ENCODE results near the gene MICAL2.

Gene MICAL2

DNA sequence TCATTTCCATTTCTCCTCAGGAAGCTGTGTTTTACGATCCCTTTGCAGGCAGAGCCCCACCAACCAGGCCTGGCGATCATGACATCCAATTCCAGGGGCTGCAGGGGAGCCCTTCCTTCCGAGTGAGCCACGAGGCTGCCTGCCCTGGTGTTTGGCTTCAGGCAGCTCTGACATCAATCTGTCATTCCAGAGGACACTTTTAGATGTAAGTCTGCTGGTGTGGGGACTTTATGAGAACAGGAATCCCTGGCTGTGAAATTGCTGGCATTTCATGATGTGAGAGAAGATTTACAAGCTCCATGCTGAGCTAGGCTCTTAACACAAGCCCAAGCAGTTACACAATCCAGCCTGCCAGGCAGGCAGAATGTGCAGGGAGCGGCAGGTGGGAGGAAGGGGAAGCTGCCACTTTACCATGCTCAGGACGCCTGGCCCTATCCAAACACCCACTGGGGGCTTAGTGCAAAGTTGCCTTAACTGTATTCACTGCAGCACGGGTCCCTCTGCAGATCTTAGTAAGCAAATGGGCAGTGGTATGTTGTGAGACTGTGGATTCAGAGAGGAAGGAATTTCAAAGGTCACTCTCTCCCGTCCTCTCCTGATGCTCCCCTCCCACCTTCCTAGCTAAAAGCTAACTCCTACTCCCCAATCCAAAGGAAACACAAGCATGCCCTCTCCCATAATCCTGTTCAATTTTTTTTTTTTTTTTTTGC is 43.4 kb upstream of the MICAL2 start:
- in situ Hi-C loops (cut with HindIII; ENCODE audit: low sequenced_read_pairs): no loop called here
- no peak for DNase-seq (ENCODE audit: low read depth)
- H3K4me3 ChIP-seq (ENCODE audit: low read depth, low read length): no peak overlapping the region
- TF ChIP-seq, protein P1, sequence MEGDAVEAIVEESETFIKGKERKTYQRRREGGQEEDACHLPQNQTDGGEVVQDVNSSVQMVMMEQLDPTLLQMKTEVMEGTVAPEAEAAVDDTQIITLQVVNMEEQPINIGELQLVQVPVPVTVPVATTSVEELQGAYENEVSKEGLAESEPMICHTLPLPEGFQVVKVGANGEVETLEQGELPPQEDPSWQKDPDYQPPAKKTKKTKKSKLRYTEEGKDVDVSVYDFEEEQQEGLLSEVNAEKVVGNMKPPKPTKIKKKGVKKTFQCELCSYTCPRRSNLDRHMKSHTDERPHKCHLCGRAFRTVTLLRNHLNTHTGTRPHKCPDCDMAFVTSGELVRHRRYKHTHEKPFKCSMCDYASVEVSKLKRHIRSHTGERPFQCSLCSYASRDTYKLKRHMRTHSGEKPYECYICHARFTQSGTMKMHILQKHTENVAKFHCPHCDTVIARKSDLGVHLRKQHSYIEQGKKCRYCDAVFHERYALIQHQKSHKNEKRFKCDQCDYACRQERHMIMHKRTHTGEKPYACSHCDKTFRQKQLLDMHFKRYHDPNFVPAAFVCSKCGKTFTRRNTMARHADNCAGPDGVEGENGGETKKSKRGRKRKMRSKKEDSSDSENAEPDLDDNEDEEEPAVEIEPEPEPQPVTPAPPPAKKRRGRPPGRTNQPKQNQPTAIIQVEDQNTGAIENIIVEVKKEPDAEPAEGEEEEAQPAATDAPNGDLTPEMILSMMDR (IDR thresholded peaks at IDR 0.05; ENCODE audit: low read depth, low read length, missing control alignments): no peak

DNA sequence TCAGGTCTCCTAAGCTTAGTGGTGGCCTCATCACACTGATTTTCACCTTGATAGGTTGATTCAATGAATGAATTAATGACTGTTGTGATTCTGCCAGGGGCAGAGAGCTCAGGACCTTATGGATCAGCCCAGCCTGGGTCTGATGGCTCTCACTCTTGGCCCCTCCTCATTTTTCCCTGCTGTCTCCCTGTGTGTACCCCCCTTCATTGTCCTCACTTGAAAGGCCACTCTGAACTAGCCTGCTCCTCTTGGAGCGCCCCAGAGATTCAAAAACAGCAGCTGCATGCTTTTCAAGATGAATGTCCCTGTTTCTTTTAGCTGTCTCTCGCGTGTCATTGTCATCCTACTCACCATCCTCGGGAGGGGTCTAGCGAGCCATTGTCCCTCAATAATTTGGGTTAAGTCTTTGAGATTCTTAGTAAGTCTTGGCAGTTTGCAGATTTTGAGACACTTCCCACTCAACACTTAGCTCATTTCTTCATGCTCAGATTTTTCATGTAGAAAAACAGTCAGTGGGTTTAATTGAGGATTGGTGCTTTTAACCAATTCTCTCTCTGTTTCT is 42.5 kb upstream of the MICAL2 start:
- no peak for DNase-seq (ENCODE audit: low read depth)
- TF ChIP-seq, protein P1 (IDR thresholded peaks at IDR 0.05; ENCODE audit: low read depth, low read length, missing control alignments): no peak
- in situ Hi-C loops (cut with HindIII; ENCODE audit: low sequenced_read_pairs): no loop called here
- no peak overlapping the region for H3K4me3 ChIP-seq (ENCODE audit: low read depth, low read length)

DNA sequence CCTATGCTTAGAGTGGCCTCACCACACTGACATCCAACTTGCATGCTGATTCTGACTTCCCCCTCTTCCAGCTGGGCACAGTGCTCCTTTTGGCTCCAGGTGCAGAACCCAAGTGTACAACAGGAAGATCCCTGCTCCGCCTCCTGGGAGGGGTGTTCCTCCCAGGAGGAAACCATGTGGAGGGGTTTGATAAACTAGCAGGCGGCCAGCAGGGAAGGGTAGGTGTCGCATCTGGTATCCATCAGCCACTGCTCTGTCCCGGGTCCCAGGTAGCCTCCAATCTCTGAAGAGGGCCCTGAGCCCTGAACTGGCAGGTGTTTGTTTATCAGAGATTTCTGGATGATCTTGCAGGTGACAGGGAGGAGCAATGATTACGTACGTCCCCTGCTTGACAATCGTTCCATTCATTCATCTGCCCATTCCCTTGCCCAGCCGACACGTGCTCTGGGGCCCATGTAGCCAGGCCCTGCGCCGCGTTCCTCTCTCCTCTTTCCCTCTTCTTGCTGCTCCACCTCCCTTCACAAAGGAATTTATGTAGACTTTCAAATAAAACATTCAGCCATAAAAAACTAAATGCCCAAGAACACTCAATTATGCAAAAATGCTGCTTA is 41.2 kb upstream of the MICAL2 start:
- H3K4me3 ChIP-seq (ENCODE audit: low read depth, low read length): no peak overlapping the region
- no peak for DNase-seq (ENCODE audit: low read depth)
- TF ChIP-seq, protein P1 (IDR thresholded peaks at IDR 0.05; ENCODE audit: low read depth, low read length, missing control alignments): no peak
- in situ Hi-C loops (cut with HindIII; ENCODE audit: low sequenced_read_pairs): no loop called here

DNA sequence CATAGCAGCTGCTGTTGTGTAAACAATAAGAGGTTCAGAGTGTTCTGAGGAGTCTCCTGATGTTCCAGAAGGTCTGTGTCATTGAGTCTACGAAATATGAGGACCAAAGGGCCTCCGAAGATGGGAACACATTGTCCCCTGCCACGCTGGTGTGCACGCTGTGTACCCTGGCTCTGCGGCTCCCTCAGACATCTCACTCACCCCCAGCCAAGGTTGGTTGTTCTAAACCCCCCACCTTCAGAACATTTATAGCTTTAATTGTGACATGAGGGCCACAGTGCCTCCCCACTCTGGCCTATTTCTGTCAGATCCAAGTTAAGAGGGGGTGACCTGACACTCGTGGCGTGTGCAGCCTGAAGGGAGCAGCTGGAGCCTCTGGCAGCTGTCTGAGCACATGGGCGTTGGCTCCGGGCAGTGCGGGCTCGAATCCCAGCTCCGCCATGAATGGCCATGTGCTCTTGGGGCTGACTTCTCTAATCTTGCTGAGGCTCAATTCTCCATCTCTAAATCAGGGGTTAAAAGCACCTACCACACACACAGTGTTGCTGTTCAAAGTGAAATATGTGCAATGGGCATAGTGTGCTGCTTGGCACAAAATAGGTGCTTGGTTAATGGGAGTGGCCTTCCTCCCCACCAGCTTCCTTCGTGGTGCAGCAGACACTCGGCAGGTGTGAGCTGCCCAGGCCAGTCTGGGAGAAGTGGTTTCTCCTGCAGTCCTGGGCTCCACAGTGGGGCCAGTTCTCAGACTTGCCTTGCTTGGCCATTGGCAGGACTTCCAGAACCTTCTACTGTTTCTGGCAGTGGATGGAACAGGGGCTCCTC is 39.7 kb upstream of the MICAL2 start:
- TF ChIP-seq, protein P1 (IDR thresholded peaks at IDR 0.05; ENCODE audit: low read depth, low read length, missing control alignments): no peak
- no peak overlapping the region for H3K4me3 ChIP-seq (ENCODE audit: low read depth, low read length)
- in situ Hi-C loops (cut with HindIII; ENCODE audit: low sequenced_read_pairs): no loop called here
- DNase-seq (ENCODE audit: low read depth): no peak

DNA sequence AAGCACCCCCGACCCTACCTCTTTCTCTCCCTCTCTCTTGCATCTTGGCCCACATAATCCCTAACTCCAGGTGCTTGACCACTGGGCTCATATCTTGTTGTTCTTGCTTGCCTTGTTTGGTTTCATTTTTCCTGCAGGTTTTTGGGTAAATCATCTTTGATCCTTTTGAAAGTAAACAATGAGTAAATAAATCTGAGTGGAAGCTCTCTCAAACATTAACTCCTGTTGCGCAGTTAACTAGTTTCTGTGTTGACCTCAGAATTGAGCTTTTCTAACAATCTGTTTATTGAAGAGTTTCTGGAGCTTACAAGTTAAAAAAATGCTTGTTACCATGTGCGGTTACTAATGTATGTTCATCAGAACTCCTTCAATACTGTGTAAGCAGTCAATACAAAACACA is 38.8 kb upstream of the MICAL2 start:
- TF ChIP-seq, protein P1 (IDR thresholded peaks at IDR 0.05; ENCODE audit: low read depth, low read length, missing control alignments): no peak
- in situ Hi-C loops (cut with HindIII; ENCODE audit: low sequenced_read_pairs): no loop called here
- DNase-seq (ENCODE audit: low read depth): no peak
- H3K4me3 ChIP-seq (ENCODE audit: low read depth, low read length): no peak overlapping the region

DNA sequence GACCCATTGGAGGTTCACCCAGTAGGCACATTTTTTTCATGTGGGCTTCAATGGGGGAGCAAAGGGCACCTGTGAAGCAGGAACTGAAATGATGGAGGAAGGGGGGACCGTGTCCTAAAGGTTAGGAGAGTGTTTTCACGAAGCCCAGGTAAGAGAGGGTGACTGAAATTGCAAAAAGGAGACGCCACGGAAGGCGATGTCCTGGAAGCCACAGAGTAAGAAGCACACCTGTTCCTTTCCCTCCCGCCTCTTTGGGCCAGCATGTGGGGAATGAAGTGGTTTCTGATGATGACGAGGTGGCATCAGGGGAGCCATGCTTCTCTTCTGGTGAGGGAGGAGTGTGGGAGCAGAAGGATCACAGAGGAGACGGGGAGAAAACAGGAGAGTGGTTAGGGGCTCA is 37.0 kb upstream of the MICAL2 start:
- DNase-seq (ENCODE audit: low read depth): no peak
- TF ChIP-seq, protein P1 (IDR thresholded peaks at IDR 0.05; ENCODE audit: low read depth, low read length, missing control alignments): no peak
- H3K4me3 ChIP-seq (ENCODE audit: low read depth, low read length): no peak overlapping the region
- in situ Hi-C loops (cut with HindIII; ENCODE audit: low sequenced_read_pairs): no loop called here
